Spleen (tissue), 7 donors: ENCODE results near the gene AOAH.

Experiments used
- POLR2A ChIP-seq, 3 donors: fragments of 450-650 bp; IDR thresholded peaks; one replicate each; pipeline ENCODE4 v1.5.1; 2017; ENCODE audit warnings: antibody characterized with exemption in 3 of 3, mild to moderate bottlenecking in 1 of 3
- POLR2AphosphoS5 ChIP-seq, 3 donors: sonication (generic); formaldehyde crosslinking; IDR thresholded peaks; one replicate each; pipeline ENCODE4 v1.5.1; 2017; ENCODE audit warnings: antibody characterized with exemption in 3 of 3
- TF ChIP-seq, protein P1 (sequence below), 11 experiments: fragments of 200-600 bp in 7 of 11; fragments of 450-650 bp in 4 of 11; sonication (generic) in 4 of 11; IDR thresholded peaks in 8 of 11; conservative IDR thresholded peaks in 3 of 11; 1 replicate in 7 of 11; 2 replicates in 4 of 11; pipeline versions ENCODE4 v1.4.0 to v1.8.0; 2016 to 2021; ENCODE audit warnings: antibody characterized with exemption in 11 of 11, inconsistent platforms in 4 of 11, mild to moderate bottlenecking in 1 of 11
- donor health status: DM: no; HTN: no; CAD: no; lungs with moderate emphysema.
- donor health status: DM: no; HTN: no; CAD: no.
- donor health status: DM: no; HTN: no; CAD: no.

GRCh38 chr7:36733411-36733810 is 9.1 kb upstream of the AOAH start:
- TF ChIP-seq POLR2A (IDR thresholded peaks at IDR 0.05) (no peak), POLR2AphosphoS5 (IDR thresholded peaks at IDR 0.05) (no peak)
- TF ChIP-seq, protein P1, sequence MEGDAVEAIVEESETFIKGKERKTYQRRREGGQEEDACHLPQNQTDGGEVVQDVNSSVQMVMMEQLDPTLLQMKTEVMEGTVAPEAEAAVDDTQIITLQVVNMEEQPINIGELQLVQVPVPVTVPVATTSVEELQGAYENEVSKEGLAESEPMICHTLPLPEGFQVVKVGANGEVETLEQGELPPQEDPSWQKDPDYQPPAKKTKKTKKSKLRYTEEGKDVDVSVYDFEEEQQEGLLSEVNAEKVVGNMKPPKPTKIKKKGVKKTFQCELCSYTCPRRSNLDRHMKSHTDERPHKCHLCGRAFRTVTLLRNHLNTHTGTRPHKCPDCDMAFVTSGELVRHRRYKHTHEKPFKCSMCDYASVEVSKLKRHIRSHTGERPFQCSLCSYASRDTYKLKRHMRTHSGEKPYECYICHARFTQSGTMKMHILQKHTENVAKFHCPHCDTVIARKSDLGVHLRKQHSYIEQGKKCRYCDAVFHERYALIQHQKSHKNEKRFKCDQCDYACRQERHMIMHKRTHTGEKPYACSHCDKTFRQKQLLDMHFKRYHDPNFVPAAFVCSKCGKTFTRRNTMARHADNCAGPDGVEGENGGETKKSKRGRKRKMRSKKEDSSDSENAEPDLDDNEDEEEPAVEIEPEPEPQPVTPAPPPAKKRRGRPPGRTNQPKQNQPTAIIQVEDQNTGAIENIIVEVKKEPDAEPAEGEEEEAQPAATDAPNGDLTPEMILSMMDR (IDR thresholded peaks at IDR 0.05 in 8 of 11, conservative IDR thresholded peaks at IDR 0.05 in 3 of 11), result no peak
